HepG2 (cell line): ENCODE results near the gene TNFRSF18. TPM values are rescaled to one million over a fixed set of nuclear protein-coding genes. Genes with fewer than 3 reads are reported as not detected.
A peak's percentile ranks its signal among the peaks of the same experiment; 100 is the strongest.

Experiments
- ARNT ChIP-seq: fragments of 450-650 bp; IDR thresholded peaks from 2 replicates; pipeline ENCODE4 v1.6.1; 2017
- ATM ChIP-seq: fragments of 450-650 bp; IDR thresholded peaks from 2 replicates; pipeline ENCODE4 v1.7.1; 2017; ENCODE audit warnings: mild to moderate bottlenecking, borderline replicate concordance
- CREM ChIP-seq, 2 experiments: sonication (generic) in 1 of 2; formaldehyde crosslinking in 1 of 2; IDR thresholded peaks; 2 replicates each; pipeline versions ENCODE4 v1.4.0 to v1.6.1; 2016 to 2020; ENCODE audit warnings: antibody characterized with exemption in 1 of 2, mild to moderate bottlenecking in 1 of 2, missing genetic modification reagents in 1 of 2
- ETV5 ChIP-seq: IDR thresholded peaks from 2 replicates; pipeline ENCODE4 v1.6.1; 2018; ENCODE audit warnings: missing biosample characterization, missing genetic modification reagents, inconsistent platforms, borderline replicate concordance
- ISX ChIP-seq: sonication (generic); formaldehyde crosslinking; conservative IDR thresholded peaks from 2 replicates; pipeline ENCODE4 v1.5.0; 2020; ENCODE audit warnings: missing genetic modification reagents
- JARID2 ChIP-seq: sonication (generic); formaldehyde crosslinking; IDR thresholded peaks from 2 replicates; pipeline ENCODE4 v1.8.1; 2023; ENCODE audit warnings: missing genetic modification reagents, inconsistent platforms; ENCODE audit not compliant: insufficient replicate concordance
- KAT8 ChIP-seq: IDR thresholded peaks from 2 replicates; pipeline ENCODE4 v1.6.1; 2016; ENCODE audit warnings: missing genetic modification reagents, missing compliant biosample characterization
- KDM5A ChIP-seq: fragments of 200-600 bp; sonication (generic); IDR thresholded peaks from 2 replicates; pipeline ENCODE4 v1.7.0; 2018; ENCODE audit warnings: antibody characterized with exemption, mild to moderate bottlenecking, low read length, borderline replicate concordance
- KLF16 ChIP-seq, 2 experiments: sonication (generic) in 1 of 2; formaldehyde crosslinking in 1 of 2; IDR thresholded peaks; 2 replicates each; pipeline versions ENCODE4 v1.6.1 to v1.8.0; 2016 to 2023; ENCODE audit warnings: missing genetic modification reagents in 2 of 2, missing compliant biosample characterization in 1 of 2
- MAFF ChIP-seq: IDR thresholded peaks from 2 replicates; pipeline ENCODE4 v1.6.1; 2011; ENCODE audit warnings: low read depth, low read length, improper control_type of control experiment
- MTF1 ChIP-seq: sonication (generic); formaldehyde crosslinking; IDR thresholded peaks from 2 replicates; pipeline ENCODE4 v1.5.0; 2020; ENCODE audit warnings: missing genetic modification reagents
- NFYC ChIP-seq: IDR thresholded peaks from 2 replicates; pipeline ENCODE4 v1.6.1; 2016; ENCODE audit warnings: missing genetic modification reagents, missing compliant biosample characterization
- PCBP2 ChIP-seq: fragments of 200-400 bp; formaldehyde crosslinking; optimal IDR thresholded peaks from 2 replicates; pipeline ENCODE3; 2018; ENCODE audit warnings: low read length, low read depth; ENCODE audit not compliant: poor library complexity, severe bottlenecking
- SNRNP70 ChIP-seq: fragments of 200-400 bp; formaldehyde crosslinking; IDR thresholded peaks from 2 replicates; pipeline ENCODE4 v1.6.1; 2017; ENCODE audit warnings: mild to moderate bottlenecking, low read depth, low read length, moderate library complexity
- THYN1 ChIP-seq: sonication (generic); formaldehyde crosslinking; IDR thresholded peaks from 2 replicates; pipeline ENCODE4 v1.8.1; 2023; ENCODE audit warnings: low read depth, mild to moderate bottlenecking, moderate library complexity, missing genetic modification reagents, borderline replicate concordance
- ZFP1 ChIP-seq: IDR thresholded peaks from 2 replicates; pipeline ENCODE4 v1.6.1; 2016
- ZNF251 ChIP-seq: sonication (generic); formaldehyde crosslinking; IDR thresholded peaks from 2 replicates; pipeline ENCODE4 v1.9.0; 2021; ENCODE audit warnings: mild to moderate bottlenecking, missing genetic modification reagents
- ZNF331 ChIP-seq: sonication (generic); formaldehyde crosslinking; IDR thresholded peaks from 2 replicates; pipeline ENCODE4 v1.4.0; 2020; ENCODE audit warnings: missing genetic modification reagents
- ZNF335 ChIP-seq: sonication (generic); formaldehyde crosslinking; IDR thresholded peaks from 2 replicates; pipeline ENCODE4 v1.4.0; 2020; ENCODE audit warnings: missing genetic modification reagents
- ZNF660 ChIP-seq: sonication (generic); formaldehyde crosslinking; IDR thresholded peaks from 2 replicates; pipeline ENCODE4 v1.5.1; 2020; ENCODE audit warnings: mild to moderate bottlenecking, low read depth, missing genetic modification reagents, borderline replicate concordance
- ZSCAN22 ChIP-seq: sonication (generic); formaldehyde crosslinking; IDR thresholded peaks from 2 replicates; pipeline ENCODE4 v1.4.0; 2020; ENCODE audit warnings: mild to moderate bottlenecking, missing genetic modification reagents
- polyA plus RNA-seq, 8 experiments: library from polyadenylated mRNA; depleted of rRNA in 3 of 8; stranded (reverse) in 7 of 8; unstranded in 1 of 8; fragments of >200 nt; fragmentation: Illumina TruSeq in 4 of 8; extraction: Trizol in 4 of 8; gene quantifications; 2 replicates each; pipeline versions ENCODE4 v1.2.1 to v1.2.3, GENCODE V29; 2011 to 2016; ENCODE audit warnings: low read depth in 4 of 8, missing spikeins in 1 of 8, mixed read lengths in 1 of 8; ENCODE audit not compliant: insufficient read depth in 1 of 8
- total RNA-seq, 5 experiments: library from RNA; depleted of rRNA; stranded (reverse); fragments of >200 nt; fragmentation: Illumina TruSeq; extraction: Trizol; gene quantifications; 2 replicates each; pipeline ENCODE4 v1.2.3, GENCODE V29; 2016; ENCODE audit warnings: low read depth in 1 of 5
- TF ChIP-seq, protein P1 (sequence below): sonication (generic); formaldehyde crosslinking; IDR thresholded peaks from 2 replicates; pipeline ENCODE4 v1.8.1; 2023; ENCODE audit warnings: missing genetic modification reagents, mild to moderate bottlenecking, borderline replicate concordance
- TF ChIP-seq, protein P2 (sequence below): sonication (generic); formaldehyde crosslinking; IDR thresholded peaks from 2 replicates; pipeline ENCODE4 v1.9.0; 2021; ENCODE audit warnings: missing genetic modification reagents, borderline replicate concordance
- TF ChIP-seq, protein P3 (sequence below): sonication (generic); formaldehyde crosslinking; IDR thresholded peaks from 2 replicates; pipeline ENCODE4 v1.4.0; 2020; ENCODE audit warnings: missing genetic modification reagents
- TF ChIP-seq, protein P4 (sequence below): sonication (generic); formaldehyde crosslinking; IDR thresholded peaks from 2 replicates; pipeline ENCODE4 v1.5.1; 2020; ENCODE audit warnings: mild to moderate bottlenecking, moderate library complexity, missing genetic modification reagents

Gene TNFRSF18
- total and polyA plus RNA-seq, 2 of the 13 experiments (the other 11 are each of a cell fraction or from before 2014, with no cell fraction given): not detected

DNA sequence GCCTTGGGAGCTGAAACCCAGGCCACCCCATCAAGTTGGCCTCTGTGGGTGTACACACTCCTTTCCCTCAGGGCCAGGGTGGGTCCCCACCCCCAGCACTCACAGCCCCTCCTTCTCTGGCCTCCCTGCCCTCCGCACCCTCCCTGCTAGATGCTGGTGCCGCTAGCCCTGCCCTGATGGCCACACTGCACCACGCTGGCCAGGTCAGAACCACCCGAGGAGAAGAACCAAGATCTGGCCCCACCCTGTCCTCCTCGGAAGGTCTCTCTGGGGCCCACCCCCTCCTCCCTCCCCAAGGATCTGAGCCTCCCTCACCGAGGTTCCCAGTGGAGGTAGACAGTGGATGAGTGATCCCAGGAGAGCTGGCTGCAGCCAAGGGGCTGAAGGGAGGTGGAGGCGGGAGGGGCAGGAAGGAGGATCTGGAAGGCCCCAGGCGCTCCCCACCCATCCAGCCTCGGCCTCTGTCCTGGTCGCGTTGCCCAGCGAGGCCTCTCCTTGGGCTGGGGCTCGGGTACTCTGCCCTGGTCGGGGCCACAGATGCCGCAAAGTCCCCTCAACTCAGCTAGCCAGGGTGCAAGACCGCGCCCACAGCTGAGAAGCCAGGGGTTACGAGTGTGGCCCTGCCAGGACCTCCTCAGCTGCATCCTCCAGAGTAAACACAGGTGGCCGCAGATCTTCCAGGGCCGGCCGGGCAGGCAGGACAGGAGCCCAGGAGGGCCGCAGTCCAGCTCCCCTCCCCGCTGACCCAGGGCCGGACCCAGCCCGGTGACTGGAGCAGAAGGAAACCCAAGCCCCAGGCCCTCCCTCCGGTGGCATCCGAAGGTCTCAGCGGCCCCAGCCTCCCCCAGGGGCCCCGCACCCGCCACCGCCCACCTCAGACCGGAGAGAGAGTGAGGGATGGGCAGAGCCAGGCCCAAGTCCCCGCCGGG lies 30.8 kb upstream of the TNFRSF18 start (continued):
- TF ChIP-seq, protein P1, sequence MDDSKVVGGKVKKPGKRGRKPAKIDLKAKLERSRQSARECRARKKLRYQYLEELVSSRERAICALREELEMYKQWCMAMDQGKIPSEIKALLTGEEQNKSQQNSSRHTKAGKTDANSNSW: no peak
- TF ChIP-seq NFYC (CRISPR knock-in tag) (no peak), PCBP2 (no peak), KLF16 (CRISPR knock-in tag; IDR thresholded peaks at IDR 0.05) (no peak), ZNF331 (CRISPR knock-in tag) (peak; percentile 23; the same call in 1 of the 2 replicates), ZFP1 (no peak; the same call in 1 of the 2 replicates), MAFF (no peak), ISX (CRISPR knock-in tag) (no peak), ARNT (no peak), ZNF335 (CRISPR knock-in tag) (no peak), SNRNP70 (no peak), ZSCAN22 (CRISPR knock-in tag) (no peak), MTF1 (CRISPR knock-in tag) (no peak), KDM5A (no peak), ATM (no peak), KAT8 (CRISPR knock-in tag) (no peak), ZNF251 (CRISPR knock-in tag) (no peak), CREM (IDR thresholded peaks at IDR 0.05) (no peak), CREM (CRISPR knock-in tag; IDR thresholded peaks at IDR 0.05) (no peak), ZNF660 (CRISPR knock-in tag) (no peak), THYN1 (CRISPR knock-in tag) (no peak), JARID2 (CRISPR knock-in tag) (no peak), ETV5 (CRISPR knock-in tag) (no peak)
- TF ChIP-seq, protein P2, sequence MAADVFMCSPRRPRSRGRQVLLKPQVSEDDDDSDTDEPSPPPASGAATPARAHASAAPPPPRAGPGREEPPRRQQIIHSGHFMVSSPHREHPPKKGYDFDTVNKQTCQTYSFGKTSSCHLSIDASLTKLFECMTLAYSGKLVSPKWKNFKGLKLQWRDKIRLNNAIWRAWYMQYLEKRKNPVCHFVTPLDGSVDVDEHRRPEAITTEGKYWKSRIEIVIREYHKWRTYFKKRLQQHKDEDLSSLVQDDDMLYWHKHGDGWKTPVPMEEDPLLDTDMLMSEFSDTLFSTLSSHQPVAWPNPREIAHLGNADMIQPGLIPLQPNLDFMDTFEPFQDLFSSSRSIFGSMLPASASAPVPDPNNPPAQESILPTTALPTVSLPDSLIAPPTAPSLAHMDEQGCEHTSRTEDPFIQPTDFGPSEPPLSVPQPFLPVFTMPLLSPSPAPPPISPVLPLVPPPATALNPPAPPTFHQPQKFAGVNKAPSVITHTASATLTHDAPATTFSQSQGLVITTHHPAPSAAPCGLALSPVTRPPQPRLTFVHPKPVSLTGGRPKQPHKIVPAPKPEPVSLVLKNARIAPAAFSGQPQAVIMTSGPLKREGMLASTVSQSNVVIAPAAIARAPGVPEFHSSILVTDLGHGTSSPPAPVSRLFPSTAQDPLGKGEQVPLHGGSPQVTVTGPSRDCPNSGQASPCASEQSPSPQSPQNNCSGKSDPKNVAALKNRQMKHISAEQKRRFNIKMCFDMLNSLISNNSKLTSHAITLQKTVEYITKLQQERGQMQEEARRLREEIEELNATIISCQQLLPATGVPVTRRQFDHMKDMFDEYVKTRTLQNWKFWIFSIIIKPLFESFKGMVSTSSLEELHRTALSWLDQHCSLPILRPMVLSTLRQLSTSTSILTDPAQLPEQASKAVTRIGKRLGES (CRISPR knock-in tag): no peak
- TF ChIP-seq, protein P3, sequence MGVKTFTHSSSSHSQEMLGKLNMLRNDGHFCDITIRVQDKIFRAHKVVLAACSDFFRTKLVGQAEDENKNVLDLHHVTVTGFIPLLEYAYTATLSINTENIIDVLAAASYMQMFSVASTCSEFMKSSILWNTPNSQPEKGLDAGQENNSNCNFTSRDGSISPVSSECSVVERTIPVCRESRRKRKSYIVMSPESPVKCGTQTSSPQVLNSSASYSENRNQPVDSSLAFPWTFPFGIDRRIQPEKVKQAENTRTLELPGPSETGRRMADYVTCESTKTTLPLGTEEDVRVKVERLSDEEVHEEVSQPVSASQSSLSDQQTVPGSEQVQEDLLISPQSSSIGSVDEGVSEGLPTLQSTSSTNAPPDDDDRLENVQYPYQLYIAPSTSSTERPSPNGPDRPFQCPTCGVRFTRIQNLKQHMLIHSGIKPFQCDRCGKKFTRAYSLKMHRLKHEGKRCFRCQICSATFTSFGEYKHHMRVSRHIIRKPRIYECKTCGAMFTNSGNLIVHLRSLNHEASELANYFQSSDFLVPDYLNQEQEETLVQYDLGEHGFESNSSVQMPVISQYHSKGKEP (CRISPR knock-in tag): no peak
- TF ChIP-seq, protein P4, sequence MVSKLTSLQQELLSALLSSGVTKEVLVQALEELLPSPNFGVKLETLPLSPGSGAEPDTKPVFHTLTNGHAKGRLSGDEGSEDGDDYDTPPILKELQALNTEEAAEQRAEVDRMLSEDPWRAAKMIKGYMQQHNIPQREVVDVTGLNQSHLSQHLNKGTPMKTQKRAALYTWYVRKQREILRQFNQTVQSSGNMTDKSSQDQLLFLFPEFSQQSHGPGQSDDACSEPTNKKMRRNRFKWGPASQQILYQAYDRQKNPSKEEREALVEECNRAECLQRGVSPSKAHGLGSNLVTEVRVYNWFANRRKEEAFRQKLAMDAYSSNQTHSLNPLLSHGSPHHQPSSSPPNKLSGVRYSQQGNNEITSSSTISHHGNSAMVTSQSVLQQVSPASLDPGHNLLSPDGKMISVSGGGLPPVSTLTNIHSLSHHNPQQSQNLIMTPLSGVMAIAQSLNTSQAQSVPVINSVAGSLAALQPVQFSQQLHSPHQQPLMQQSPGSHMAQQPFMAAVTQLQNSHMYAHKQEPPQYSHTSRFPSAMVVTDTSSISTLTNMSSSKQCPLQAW (CRISPR knock-in tag): no peak
